ENCODE data around the gene DNMT3A. TPM values are rescaled to one million over a fixed set of nuclear protein-coding genes. Genes with fewer than 3 reads are reported as not detected.

DNMT3A gene
- total RNA-seq, 1 donor from 2014 or later: 19.6 TPM

DNA sequence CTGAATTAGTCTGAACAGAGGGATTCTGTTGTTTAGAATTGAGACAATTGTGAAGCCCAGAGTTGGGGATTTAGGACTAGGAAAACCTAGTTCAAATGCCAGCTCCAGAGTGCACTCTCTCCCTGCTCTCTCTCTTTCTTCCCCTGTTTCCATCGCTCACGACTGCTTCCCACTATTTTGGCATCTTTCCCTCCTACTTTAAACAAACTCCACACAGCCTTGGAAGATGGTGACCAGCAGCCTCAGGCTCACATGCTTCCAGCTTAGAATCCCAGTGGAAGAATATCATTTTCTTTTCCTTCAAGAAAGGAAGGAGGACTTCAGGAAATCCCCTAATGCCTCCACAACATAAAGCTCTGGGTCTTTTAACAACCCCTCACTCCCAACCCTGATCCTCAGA is 6.1 kb upstream of the DNMT3A start:
- DNase-seq (ENCODE audit: extremely low read depth, low read depth, low spot score): no peak

DNA sequence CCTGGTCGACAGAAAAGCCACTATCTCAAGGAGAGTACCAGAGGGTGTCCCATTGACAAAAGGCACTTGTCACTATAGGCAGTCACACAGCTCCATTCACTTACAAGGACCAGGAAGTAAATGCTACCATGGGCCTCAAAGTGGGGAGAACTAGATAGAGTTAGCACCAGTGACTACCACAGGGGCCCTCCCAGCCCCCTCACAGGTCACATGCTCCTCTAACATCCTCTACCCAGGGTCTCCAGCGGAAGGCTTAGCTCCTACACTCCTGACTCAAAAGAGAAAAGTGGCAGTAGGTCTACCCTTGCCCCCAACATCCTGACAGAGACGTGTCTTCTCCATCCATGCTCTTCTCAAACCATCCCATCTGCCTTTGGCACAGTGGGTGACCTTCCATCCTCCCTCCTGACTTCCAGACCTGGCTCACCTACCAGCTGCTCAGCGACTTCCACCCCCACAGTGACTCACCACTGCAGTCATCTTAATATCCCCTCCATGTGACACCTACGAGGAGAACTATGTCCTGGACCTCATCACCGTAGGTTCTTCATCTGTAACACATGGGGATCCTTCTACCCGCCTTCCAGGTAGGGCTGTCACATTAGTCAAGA is 5.6 kb upstream of the DNMT3A start:
- DNase-seq (ENCODE audit: extremely low read depth, low read depth, low spot score): no peak

DNA sequence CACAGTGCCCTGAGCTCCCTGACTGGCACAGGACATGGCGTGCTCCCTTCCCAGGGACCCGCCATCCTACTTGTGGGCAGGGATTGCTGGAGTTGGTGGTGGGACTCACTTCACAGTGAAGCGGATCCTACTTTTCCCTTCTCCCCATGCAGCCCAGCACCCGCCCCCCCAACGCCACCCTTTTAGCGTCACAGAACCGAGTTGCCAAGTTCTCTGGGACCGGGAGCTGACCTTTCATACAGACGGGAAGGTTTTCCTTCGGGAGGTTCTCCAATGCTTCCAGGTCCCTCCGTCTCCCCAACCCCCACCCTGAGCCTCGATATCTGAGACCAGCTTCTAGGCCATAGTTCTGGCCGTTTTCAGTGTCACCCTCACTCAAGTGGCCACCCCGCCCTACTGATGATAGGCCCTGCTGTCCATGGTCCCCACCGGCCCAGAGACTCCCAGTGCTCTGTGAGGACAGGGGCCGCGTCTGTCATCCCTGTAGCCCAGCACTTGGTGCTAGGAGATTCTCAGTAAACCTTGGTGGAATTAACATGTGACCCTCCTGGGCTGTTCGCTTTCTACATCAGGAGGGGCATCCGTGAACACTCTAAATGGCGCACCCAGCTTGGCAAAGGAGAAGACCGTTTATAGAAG is 1.6 kb upstream of the DNMT3A start:
- no peak for DNase-seq (ENCODE audit: extremely low read depth, low read depth, low spot score)

DNA sequence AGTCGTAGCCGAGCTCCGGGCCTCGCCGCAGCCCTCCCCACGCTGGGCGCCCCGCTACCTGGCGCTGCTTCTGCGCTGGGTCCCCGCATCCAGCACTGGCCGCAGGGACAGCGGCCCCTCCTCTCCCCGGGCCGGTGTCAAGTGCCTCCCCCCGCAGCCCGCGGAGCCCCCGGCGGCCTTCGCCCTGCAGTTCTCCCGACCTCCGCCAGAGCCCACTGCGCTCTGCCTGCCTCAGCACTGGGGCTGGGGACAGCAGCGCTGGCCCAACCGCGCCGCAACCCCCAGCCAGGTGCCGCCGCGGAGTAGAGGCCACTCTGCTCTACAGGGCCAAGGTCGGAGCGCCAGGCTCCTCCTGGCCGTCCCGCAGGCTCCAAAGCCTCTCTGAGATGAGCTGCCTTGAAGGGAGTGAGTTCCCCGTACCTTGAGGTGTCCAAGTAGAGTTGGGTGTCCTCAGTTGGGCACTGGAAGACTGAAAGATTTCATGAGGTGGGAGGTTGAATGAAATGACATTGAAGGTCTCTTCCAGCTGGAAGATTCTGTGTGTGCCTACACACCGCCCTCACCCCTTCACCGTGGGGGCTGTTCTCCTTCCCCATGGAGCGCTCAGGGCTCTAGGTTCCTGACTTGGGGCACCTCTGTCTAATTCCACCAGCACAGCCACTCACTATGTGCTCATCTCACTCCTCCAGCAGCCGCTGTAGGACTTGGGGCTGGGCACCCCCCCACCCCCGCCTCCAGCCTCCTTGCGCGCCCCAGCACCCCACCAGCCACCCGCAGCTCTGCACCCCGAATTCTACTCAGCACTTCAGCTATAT is 854 bp upstream of the DNMT3A start:
- no peak for DNase-seq (ENCODE audit: extremely low read depth, low read depth, low spot score)

DNA sequence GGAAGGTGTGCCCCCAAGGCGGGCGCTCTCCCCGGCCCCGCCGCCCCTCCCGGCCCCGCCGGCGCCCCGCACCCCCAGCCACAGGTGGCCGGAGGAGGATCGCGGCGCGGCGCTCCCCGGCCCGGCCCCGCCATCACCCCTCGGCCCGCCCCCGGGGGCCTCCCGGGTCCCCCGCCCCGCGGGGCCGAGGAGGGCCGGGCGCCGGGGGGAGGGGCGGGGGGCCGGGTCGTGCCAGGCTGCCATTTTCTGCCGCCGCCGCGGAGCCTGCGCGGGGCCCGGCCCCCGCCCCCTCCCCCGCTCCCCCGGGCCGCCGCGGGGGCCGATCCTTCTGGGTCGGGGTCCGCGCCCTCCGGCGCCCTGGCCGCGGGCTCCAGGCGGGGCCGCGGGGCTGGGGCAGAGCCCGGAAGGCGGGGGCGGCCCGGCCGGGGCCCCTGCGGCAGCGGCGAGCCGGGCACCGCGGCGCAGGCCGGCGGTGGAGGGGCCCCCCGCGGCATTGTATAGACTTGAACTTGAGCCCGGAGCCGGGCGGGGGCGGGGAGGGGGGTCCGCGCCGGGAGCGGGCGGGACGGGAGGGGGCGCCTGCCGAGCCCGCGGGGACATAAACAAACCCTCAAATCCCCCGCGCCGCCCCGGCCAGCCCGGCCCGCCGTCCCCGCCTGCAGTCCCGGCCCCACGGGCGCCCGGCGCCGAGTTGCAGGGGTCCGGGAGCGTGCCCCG is 556 bp downstream of the DNMT3A start:
- DNase-seq (ENCODE audit: extremely low read depth, low read depth, low spot score): no peak

DNA sequence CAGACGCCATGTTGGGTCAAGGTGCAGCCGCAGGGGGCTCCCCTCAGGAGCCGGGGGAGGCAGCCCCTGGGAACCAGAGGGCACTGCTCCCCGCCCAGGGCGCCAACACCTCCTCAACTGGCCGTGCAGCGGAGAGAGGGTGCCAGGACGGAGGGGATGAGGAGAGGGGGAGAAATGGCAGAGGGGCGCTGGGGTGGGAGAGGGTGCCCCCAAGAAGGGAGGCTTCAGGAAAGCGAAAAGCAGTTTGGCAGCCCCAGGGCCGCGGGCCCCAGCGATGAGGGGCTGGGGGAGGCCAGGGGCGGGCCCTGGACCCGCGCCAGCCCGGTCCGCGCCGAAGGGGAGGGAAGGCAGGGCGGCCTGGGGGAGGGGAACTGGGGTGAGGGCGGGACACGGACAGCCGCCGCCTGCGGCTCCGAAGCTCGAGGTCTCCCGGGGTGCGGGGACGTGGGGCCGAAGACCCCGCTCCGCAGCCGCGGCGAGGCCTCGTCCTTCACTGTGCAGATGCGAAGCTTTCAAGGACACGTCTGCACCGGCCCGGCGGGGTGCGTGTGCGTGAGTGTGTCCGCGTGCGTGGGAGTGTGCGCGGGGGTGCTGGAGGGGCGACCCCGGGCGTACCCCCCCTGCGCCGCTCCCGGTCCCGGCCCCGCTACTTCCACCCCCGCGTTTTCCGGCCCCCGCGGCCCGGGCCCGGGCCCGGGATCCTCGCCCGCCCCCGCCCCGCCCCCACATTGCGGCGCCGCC is 1.4 kb downstream of the DNMT3A start:
- DNase-seq (ENCODE audit: extremely low read depth, low read depth, low spot score): no peak

DNA sequence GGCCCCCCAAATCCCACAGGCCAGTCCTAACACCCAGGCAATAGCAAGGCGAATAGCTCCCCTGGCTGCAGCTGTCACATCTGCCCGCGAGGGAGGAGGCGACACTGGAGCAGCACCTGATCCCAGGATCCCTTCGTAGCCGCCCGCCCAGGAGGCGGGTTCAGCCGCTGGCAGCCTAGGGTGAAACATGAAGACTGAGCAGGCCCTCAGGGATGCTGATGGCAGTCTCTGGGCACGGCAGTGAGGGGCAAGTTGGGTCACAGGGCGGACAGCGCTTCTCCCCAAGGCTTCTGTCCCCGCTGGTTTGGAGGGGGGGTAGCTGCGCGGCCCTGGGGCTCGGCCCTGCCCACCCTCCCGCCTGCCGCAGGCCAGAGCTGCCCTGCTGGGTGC is 1.9 kb downstream of the DNMT3A start:
- no peak for DNase-seq (ENCODE audit: extremely low read depth, low read depth, low spot score)

DNA sequence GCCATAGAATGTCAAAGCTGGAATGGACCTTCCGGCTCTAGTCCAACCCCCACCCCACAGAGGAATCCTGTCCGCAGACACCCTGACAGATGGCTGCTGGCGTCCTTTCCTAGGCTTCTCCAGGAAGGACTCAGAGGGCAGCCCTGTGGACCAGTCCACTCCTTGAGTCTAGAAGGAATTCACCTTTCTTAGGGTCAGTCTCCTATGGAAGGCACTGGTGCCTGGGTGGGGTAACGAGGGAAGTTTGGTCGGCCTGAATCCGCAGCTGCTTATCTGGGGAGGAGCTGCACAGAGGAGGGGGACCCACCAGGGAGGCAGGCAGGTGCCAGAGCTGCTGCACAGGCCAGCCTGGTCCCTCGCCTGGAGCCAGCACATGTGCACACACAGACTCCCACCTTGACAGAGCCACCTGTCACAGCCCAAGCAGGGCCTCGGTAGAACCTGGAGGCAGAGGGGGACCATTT is 2.5 kb downstream of the DNMT3A start:
- DNase-seq (ENCODE audit: extremely low read depth, low read depth, low spot score): no peak

DNA sequence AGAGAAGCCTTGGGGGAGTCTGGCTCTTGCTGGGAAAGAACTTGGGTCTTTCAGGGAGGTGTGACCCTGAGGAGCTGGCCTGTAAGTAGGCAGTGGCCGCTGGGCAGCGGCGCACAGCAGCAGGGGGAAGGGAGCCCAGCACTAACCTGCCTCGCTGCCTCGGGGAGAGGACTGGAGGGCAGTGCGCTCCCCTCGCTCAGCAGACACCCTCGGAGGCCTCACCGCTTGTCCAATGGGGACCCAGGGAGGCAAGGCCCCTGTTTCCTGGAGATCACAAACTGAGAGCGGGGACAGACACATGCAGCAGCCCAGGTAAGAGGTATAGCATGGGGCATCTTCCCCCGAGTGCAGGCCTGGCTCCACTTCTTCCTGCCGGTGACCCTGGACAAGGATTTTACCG is 3.3 kb downstream of the DNMT3A start:
- DNase-seq (ENCODE audit: extremely low read depth, low read depth, low spot score): no peak

DNA sequence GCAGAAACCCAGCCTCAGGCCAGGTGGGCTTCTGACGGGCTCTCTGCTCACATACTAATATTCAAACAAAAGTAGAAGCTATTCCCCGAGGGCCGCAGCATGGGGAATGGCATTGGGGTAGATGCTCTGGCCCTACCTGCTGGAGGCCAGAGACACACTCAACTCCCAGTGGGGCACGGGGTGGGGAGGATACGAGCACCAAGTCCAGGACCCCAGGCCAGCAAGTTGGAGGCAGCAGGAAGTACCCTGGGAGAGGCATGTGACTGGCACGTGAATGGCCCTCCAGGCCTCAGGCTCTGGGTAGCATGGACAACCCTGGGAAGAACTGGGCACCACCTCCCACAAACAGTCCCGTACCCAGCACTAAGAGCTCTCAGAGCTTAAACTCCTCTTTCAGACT is 3.8 kb downstream of the DNMT3A start:
- no peak for DNase-seq (ENCODE audit: extremely low read depth, low read depth, low spot score)

DNA sequence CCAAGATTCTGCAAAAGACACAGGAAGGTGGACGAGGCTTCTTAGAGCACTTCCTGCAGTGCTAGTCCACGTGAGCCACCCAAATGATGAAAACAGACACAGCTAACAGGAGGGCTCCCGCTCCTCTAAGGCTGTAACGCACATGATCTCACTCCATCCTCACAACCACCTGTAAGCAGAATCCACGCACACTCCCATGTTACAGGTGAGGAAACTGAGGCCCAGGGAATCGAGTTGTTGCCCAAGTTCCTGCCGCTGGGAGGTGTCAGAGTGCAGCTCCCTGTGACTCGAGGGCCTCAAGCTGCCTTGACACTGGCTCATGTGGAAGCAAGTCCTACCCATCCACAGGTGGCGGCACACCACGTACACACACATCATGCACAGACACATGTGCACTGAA is 4.4 kb downstream of the DNMT3A start:
- no peak for DNase-seq (ENCODE audit: extremely low read depth, low read depth, low spot score)

DNA sequence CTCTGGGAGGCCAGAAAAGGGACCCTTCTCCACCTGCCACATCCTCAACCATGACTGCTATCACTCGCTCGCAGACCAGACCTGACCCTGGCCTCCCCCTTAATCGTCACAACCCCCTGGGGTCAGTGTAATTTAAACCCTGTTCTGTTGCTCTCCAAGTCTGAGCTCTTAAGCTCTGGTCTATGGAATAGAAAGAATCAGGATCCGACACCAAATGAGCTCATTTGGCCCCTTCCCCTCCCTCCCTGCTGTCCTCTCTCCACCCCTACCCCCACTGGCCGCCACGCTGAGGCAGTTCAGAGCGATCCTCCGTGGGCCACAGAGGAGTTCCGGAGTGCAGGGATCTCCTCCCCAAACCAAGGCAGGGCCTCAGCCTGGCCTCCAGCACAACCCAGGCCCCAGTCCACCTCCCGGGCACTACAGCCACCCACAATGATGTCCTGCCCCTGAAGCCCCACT is 5.3 kb downstream of the DNMT3A start:
- no peak for DNase-seq (ENCODE audit: extremely low read depth, low read depth, low spot score)

DNA sequence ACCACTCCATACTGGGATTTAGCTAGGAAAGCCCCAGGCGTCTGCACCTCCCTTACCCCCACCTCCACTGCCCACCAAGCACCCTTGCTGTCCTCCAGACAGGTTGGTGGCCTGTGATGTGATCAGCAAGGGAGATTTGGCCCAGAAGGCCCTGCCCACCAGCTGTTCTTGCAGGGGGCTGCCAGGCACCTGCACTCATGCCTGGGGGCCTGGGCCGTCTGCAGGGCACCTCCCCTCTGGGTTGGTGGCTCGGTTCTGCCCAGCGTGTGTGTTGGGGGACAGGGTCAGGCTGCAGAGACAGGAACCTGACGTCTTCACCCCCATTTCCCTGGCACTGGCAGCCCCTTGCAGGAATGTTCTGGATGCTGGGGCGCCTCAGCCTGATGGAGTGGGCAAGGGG is 5.8 kb downstream of the DNMT3A start:
- DNase-seq (ENCODE audit: extremely low read depth, low read depth, low spot score): no peak

DNA sequence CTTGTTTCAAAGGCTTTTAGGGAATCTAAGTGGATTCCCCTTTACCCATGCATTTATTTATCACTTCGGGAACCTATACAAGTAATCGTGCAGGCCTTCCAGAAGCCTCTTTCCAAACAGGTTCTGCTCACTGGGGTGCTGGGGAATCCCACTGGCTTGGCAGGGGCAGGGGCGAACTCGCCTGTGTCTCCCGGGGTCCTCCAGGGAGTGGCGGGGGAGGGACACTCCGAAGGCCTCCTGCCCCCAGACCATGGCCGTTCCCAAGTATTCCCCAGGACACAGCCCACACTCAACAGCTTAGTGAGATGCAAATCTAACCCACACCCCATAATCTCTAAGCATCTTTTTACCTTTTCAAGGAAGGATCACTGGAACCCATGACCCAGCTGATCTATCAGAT is 6.5 kb downstream of the DNMT3A start:
- no peak for DNase-seq (ENCODE audit: extremely low read depth, low read depth, low spot score)

DNA sequence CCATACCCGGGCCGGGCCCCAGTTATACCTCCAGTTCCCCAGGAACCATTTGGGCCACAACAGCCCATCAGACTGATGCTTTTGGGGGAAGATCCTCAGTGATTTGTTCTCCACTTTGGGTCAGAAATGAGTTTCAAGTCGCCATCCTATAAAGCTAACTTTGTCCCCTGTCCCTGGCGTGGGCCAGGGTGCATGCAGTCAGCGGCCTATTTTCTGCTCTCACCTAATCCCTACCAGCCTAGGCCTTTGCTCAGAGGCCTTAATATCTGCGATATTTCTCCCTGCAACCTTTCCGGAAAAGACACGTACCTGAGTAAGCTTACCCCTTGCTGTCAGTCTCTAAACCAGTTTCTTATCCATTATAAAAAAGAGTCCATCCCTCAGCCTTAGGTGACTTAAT is 7.2 kb downstream of the DNMT3A start:
- DNase-seq (ENCODE audit: extremely low read depth, low read depth, low spot score): no peak

DNA sequence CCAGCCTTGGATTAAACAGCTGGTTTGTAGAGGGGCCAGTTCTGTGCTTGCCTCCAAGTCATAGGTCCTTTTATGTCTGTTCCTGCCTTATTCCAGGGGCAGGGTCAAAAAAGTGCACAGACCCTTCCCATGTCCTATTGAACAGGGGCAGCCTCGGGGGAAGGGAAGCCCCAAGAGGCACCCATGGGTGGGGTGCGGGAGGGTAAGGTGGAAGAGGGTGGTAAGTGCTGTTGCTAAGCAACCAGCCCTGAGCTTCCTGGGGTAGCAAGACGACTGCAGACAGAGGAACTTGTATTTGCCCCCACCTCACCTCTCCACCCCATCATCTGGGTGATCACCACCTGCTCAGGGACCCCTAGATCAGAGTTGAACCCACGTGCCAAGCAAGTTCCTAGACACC is 7.7 kb downstream of the DNMT3A start:
- no peak for DNase-seq (ENCODE audit: extremely low read depth, low read depth, low spot score)

DNA sequence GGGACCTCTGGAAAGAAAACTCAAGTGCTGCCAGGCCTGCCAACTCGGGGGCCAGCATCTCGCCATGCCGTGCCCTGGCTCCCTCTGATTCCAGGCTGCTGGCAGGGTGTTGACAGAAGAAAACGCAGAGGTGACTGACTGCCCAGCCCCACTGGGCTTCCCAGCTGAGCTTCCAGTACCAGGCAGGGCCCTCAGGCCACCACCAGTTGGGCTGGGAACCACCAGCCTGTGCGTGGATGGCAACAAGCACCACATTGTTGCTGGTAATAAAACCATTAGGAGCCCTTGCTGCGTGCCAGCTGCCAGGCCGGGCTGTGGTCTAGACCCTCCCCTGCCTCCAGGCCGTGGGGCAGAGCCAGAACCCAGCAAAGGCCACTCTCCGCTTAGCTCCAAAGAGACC is 9.2 kb downstream of the DNMT3A start:
- no peak for DNase-seq (ENCODE audit: extremely low read depth, low read depth, low spot score)

DNA sequence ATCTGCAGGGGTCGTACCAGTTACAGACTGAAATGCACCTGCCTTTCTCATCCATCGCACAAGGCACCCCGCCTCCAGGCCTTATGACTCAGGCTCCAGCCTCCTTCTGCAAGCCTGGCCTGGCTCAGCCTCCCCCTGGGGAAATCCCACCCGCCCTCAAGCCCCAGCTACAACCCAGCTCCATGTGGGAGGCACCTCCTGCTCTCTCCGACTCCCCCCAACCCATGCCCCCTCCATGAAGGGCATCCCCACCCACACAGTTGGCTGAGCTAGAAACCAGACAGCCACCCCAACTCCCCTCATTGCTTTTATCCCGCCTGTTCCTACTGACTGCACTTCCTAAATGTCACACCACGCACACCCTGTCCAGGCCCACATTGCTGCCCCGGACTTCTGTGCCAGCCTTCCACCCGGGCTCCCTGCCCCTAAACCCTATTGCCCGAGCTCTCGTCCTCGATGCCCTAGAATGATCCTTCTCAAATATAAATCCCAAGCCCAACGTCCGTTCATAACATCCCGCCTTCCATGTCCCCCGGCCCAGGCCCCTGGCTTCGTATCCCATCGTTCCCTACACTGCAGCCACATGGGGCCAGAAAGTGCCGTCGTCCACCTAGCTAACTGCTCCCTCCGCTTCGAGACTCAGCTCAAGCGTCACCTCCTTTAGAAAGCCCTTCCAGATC is 9.9 kb downstream of the DNMT3A start:
- DNase-seq (ENCODE audit: extremely low read depth, low read depth, low spot score): no peak

DNA sequence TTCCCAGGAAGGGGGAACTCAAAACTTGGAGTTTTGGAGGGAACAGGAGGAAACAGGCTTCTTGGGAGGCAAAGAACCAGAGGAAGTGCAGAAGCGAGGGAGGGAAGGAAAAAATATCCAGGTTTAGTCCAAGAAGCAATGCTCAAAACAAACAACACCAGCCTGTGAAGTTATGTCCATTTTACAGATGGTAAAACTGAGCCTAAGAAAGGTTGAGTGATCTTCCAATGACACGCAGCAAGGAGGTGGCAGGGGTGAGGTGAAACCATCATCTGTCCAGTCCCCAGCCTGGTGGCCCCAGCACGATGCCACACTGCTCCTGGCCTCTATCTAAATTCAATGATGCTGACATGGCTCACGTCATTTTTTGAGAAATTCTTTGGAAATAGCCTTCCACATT is 10.8 kb downstream of the DNMT3A start:
- no peak for DNase-seq (ENCODE audit: extremely low read depth, low read depth, low spot score)

DNA sequence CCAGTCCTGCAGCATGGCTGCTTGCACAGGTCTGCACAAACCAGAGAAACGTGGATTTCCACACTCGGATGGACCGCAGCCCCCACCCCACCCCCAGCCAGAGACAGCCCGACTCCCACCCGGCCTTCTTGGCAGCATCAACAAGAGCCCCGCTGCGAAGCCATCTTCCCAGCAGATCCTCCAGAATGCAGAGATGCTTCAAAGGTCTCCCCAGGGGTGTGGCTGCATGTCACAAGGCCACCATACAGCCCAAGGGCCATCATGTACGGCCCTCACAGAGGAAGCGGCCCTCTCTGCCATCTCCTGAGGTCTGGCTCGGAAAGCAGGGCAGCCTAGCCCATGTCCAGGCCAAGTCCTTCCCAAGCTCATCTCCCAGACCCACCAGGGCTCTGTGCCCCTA is 11.5 kb downstream of the DNMT3A start:
- DNase-seq (ENCODE audit: extremely low read depth, low read depth, low spot score): no peak
